Parathyroid adenoma (tissue), 2 donors: ENCODE data around the gene SYNDIG1.

Experiments
- H2AFZ ChIP-seq: fragments of 300-600 bp; sonication (generic); one replicate; pipeline ENCODE4 v1.7.0; 2017; ENCODE audit warnings: antibody characterized with exemption, mild to moderate bottlenecking
- H3K27ac ChIP-seq: fragments of 300-600 bp; sonication (generic); one replicate; pipeline ENCODE4 v1.7.0; 2017
- H3K27me3 ChIP-seq: fragments of 300-600 bp; sonication (generic); one replicate; pipeline ENCODE4 v1.7.0; 2017; ENCODE audit warnings: low read length; ENCODE audit not compliant: control insufficient read depth, insufficient read depth
- H3K36me3 ChIP-seq: fragments of 300-600 bp; sonication (generic); one replicate; pipeline ENCODE4 v1.7.0; 2017; ENCODE audit warnings: low read length; ENCODE audit not compliant: control insufficient read depth, insufficient read depth
- H3K4me1 ChIP-seq: fragments of 300-600 bp; sonication (generic); one replicate; pipeline ENCODE4 v1.7.0; 2017; ENCODE audit warnings: control low read depth
- H3K4me2 ChIP-seq: fragments of 300-600 bp; sonication (generic); one replicate; pipeline ENCODE4 v1.7.0; 2017; ENCODE audit warnings: low read length
- H3K4me3 ChIP-seq: fragments of 300-600 bp; sonication (generic); one replicate; pipeline ENCODE4 v1.7.0; 2017; ENCODE audit warnings: low read depth, low read length
- H3K79me2 ChIP-seq: fragments of 300-600 bp; sonication (generic); one replicate; pipeline ENCODE4 v1.7.0; 2017; ENCODE audit warnings: control low read depth
- H3K9ac ChIP-seq: fragments of 300-600 bp; sonication (generic); one replicate; pipeline ENCODE4 v1.7.0; 2017; ENCODE audit warnings: mild to moderate bottlenecking
- H3K9me3 ChIP-seq: fragments of 300-600 bp; sonication (generic); one replicate; pipeline ENCODE4 v1.7.0; 2017; ENCODE audit warnings: low read length; ENCODE audit not compliant: control insufficient read depth
- CTCF ChIP-seq: fragments of 300-600 bp; sonication (generic); IDR thresholded peaks from one replicate; pipeline ENCODE4 v1.7.0; 2017; ENCODE audit warnings: antibody characterized with exemption, mild to moderate bottlenecking
- donor health status: primary hyperparathyroidism.

The SYNDIG1 gene

GRCh38 chr20:24584538-24585356, 115.3 kb downstream of the SYNDIG1 start:
- no peak overlapping the region for H3K4me3 ChIP-seq

GRCh38 chr20:24585796-24586522, 116.5 kb downstream of the SYNDIG1 start:
- no peak for TF ChIP-seq CTCF
- peaks cover 6% of the 10 kb centered on the region for H3K4me1 ChIP-seq

More at GRCh38 chr20:24584538-24585356, 115.3 kb downstream of the SYNDIG1 start:
- no peak overlapping the region for H2AFZ ChIP-seq
- TF ChIP-seq CTCF: no peak
- H3K9me3 ChIP-seq: no peaks in the 10 kb centered on the region
- H3K4me1 ChIP-seq: peaks cover 6% of the 10 kb centered on the region
- no peaks in the 10 kb centered on the region for H3K36me3 ChIP-seq
- no peaks in the 10 kb centered on the region for H3K27me3 ChIP-seq
- H3K79me2 ChIP-seq: no peaks in the 10 kb centered on the region
- no peak overlapping the region for H3K4me2 ChIP-seq
- H3K9ac ChIP-seq: no peak overlapping the region
- H3K27ac ChIP-seq: no peak overlapping the region

GRCh38 chr20:24586523-24586840, 117.1 kb downstream of the SYNDIG1 start:
- Histone ChIP-seq H3K4me3 (no peak overlapping the region), H3K27me3 (no peaks in the 10 kb centered on the region), H3K4me1 (peaks cover 6% of the 10 kb centered on the region), H3K9me3 (no peaks in the 10 kb centered on the region), H3K4me2 (no peak overlapping the region), H3K27ac (no peak overlapping the region), H3K9ac (no peak overlapping the region), H3K79me2 (no peaks in the 10 kb centered on the region), H3K36me3 (no peaks in the 10 kb centered on the region), H2AFZ (no peak overlapping the region)
- no peak for TF ChIP-seq CTCF

More at GRCh38 chr20:24585796-24586522, 116.5 kb downstream of the SYNDIG1 start:
- Histone ChIP-seq H3K27ac (no peak overlapping the region), H3K9ac (no peak overlapping the region), H3K27me3 (no peaks in the 10 kb centered on the region), H3K79me2 (no peaks in the 10 kb centered on the region), H3K9me3 (no peaks in the 10 kb centered on the region), H2AFZ (no peak overlapping the region), H3K4me2 (no peak overlapping the region), H3K36me3 (no peaks in the 10 kb centered on the region), H3K4me3 (no peak overlapping the region)

- Histone ChIP-seq H3K79me2 (no peaks in the 10 kb centered on the region), H3K9me3 (no peaks in the 10 kb centered on the region), H3K4me3 (no peak overlapping the region), H3K4me2 (no peak overlapping the region), H2AFZ (no peak overlapping the region), H3K4me1 (peaks cover 6% of the 10 kb centered on the region), H3K9ac (no peak overlapping the region), H3K27me3 (no peaks in the 10 kb centered on the region), H3K36me3 (no peaks in the 10 kb centered on the region), H3K27ac (no peak overlapping the region)
- no peak for TF ChIP-seq CTCF
These were observed 118.1 kb downstream of the SYNDIG1 start for GRCh38 chr20:24587384-24588046.
